GM18505 (cell line): ENCODE measurements around the gene NTN1.

Experiments used
- ATAC-seq: cut with Tn5 transposase; IDR thresholded peaks from one replicate; pipeline ENCODE4 v1.9.1; 2021; ENCODE audit not compliant: unreplicated experiment
- POLR2A ChIP-seq: IDR thresholded peaks from 4 replicates; pipeline ENCODE4 v1.6.1; 2011; ENCODE audit warnings: borderline replicate concordance; ENCODE audit not compliant: insufficient read depth, insufficient read length; ENCODE audit errors: extremely low read depth

NTN1 gene

GRCh38 chr17:9123594-9124553, 102.6 kb downstream of the NTN1 start:
- TF ChIP-seq POLR2A: no peak
- no peak for ATAC-seq

DNA sequence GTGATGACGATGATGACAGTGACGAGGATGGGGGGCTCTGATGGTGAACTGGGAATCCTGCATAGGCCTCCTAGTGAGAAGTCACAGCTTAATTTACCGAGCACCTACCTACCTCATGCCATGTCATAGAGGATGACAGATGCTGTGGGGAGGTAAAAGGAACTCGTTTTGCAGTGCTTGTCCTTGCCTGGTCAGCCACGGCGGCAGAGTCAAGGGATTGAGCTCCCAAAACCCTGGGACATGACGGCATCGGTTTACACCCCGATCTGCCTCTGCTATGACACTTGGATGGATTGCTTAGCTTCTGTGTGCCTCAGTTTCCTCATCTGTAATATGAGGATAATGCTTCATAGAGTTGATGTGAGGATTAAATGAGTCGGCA, 103.2 kb downstream of the NTN1 start:
- no peak for TF ChIP-seq POLR2A
- no peak for ATAC-seq

GRCh38 chr17:9125722-9126121, 104.4 kb downstream of the NTN1 start:
- TF ChIP-seq POLR2A: no peak
- ATAC-seq: no peak

DNA sequence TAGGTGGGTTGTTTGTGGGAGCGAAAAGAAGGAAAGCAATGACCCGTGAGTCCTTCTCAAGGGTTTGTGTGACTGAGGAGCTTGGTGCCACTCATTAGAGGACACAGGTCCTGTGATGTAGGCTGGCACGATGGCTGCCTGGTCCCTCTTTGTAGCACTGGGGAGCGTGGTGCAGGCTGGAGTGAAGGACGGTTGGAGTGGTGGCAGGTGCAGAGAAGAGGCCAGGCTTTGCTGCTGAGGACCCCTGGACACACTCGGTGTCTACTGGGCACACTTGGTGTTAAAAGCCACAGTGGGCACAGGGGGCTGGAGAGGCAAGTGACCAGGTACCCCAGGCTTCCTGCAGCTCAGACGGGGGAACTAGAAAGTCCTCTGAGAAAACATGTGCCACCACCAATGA, 106.0 kb downstream of the NTN1 start:
- no peak for ATAC-seq

DNA sequence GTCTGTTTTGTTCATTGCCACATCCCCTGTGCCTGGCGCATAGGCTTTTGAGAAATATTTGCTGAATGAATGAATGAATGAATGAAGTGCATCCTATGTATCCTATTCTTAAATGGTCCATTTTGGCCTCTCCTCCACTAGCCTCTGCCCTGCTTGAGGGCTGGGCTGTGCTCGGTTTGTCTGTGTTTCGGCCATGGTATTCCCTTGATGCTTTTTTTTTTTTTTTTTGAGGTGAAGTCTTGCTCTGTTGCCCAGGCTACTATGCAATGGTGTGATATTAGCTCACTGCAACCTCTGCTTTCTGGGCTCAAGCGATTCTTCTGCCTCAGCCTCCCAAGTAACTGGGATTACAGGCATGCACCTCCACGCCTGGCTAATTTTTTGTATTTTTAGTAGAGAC, 110.1 kb downstream of the NTN1 start:
- no peak for ATAC-seq
- TF ChIP-seq POLR2A: no peak

More for the DNA sequence above, 106.0 kb downstream of the NTN1 start:
- TF ChIP-seq POLR2A: no peak

- no peak for TF ChIP-seq POLR2A
- ATAC-seq: no peak
Measured at GRCh38 chr17:9132291-9132690, 111.0 kb downstream of the NTN1 start.

- no peak for ATAC-seq
- TF ChIP-seq POLR2A: no peak
Measured at GRCh38 chr17:9132944-9133610, 111.8 kb downstream of the NTN1 start.

DNA sequence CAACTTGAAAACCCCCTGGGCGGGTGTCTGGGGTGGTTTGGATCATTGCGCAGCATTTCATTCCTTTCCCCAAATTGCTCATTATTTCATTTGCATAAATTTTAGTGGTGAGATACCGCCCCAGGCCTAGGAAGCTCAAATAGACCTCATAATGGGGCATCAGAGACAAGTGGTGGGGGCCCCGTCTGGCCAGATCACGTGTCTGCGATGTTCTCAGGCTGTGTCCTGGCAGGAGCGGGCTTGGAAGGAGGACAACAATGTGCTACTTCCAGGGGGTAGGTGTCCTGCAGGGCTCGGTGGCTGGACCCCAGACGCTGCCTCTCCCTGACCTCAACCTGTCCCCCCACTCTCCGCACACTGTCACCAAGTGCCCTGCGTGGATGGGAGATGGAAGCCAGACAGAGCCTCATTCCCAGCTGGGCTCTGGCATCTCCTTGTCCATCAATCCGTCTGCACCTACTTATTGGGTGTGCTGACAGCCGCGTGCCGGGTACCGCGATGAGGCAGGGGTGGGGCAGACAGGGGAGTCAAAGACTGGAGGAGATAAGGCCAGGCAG, 116.9 kb downstream of the NTN1 start:
- no peak for ATAC-seq
- no peak for TF ChIP-seq POLR2A

DNA sequence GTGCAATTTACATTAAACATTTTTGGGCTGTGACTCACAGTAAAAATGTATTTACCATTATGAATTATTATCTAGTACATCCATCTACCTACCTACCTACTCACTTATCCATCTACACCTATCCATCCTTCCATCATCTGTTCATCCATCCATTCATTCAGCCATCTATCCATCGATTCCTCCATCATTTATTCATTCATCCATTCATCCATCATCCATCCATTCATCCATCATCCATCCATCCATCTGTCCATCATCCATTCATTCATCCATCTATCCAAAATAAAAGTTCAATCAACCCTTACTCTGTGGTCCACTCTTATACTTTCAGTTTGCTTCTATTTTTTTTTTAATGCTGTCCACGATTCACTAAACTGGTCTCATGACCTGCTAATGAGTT, 118.4 kb downstream of the NTN1 start:
- TF ChIP-seq POLR2A: no peak
- no peak for ATAC-seq

DNA sequence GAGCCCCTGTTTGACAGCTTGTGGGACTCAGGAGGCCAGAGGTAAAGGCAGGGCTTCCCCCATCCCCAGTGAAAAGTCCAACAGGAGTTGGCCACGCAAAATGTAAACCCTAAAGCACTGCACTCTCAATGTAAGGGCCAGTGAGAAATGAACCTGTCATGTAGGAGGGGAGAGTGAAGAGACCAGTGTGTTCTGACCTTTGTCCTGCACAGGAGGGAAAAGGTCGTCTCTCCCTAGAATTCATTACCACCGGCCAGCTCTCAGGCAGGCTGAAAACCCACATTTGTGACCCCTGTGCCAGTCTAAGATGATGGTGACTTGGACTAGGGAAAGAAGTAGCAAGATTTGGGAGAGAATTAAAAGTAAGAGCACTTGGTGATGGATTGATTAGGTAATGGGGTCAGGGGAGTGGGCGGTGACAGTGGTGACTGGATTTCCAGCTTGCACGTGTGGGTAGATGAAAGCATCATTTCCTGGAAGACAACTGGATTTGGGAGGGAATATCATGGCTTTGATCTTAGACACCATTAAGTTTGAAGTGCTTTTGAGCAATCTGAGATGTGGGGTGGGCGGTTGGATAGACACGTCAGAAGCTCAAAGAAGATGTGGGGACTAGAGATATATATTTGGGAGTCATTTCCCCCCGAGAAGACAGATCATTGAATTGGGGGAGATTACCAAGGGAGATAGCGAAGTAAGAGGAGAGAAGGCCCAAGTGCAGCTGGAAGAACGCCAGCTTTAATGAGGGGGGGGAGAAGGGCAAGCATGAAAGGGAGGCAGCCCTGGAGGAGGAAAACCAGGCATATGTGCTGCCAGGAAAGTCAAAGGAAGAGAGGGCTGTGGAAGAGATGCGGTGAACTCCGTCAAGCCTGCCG, 119.5 kb downstream of the NTN1 start:
- ATAC-seq: no peak
- no peak for TF ChIP-seq POLR2A

DNA sequence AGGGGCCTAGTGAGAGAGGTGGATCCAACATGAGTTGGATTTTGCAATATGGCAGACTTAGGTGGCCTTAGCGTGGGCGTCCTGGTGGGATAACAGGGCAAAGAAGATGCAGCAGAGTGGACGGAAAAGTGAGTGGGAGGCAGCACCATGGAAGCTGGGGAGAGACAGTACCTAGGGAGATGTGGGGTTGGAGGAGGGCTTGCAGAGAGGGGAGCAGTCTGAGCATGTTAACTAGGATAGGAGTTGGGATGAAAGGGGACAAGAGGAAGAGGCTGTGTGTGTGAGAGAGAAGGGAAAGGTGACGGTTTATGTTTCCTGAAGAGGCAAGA, 120.1 kb downstream of the NTN1 start:
- ATAC-seq: no peak
- no peak for TF ChIP-seq POLR2A

DNA sequence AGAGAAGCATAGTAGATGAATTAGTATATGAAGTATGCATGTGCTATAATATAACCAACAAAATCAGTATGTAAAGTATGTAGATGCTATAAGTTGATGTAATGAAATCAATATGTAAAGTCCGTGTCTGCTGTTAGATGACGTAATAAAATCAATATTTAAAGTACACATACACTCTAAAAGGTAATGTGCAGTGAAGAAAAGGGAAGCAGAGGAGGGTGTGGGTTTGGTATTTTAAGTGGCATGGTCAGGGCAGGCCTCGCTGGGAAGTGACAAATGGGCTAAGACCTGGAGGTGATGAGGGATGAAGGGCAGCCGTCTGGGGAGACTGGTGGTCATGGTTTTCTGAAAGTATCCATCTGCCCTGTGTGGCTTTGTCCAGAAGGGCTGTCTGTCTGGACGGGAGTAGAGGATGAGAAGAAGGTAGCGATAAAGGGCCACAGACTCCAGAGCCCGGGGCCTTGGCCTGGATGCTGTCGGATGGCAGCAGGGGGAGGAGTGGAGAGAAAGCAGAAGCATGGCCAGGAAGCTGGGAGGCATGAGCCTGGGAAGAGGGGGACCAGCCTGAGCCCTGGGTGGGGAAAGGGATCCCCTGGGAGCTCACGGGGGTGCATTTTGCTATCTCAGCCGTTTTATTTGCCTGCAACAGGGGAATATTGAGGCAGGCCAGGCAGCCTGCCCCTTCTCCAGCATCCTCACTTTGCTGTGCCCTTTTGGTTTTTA, 121.6 kb downstream of the NTN1 start:
- TF ChIP-seq POLR2A: no peak
- no peak for ATAC-seq
